Measurements from ENCODE around the gene ZNF207. TPM values are rescaled to one million over a fixed set of nuclear protein-coding genes. Genes with fewer than 3 reads are reported as not detected.
"Not testable (repeated sequence)": the region's sequence is repeated elsewhere in the genome, so short reads cannot be mapped to it uniquely, and the experiment has no call there.

Gene ZNF207
- total RNA-seq, 1 experiment from 2014 or later = 215 TPM

DNA sequence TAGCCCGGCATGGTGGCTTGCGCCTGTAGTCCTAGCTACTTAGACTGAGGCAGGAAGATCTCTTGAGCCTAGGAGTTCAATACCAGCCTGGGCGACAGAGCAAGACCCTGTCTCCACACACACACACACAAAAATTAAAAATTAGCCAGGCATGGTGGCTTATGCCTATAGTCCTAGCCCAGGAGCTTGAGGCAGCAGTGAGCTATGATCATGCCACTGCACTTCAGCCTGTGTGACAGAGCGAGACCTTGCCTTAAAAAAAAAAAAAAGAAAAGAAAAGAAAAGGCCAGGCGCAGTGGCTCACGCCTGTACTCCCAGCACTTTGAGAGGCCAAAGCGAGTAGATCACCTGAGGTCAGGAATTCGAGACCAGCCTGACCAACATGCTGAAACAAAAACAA, 31.9 kb upstream of the ZNF207 start:
- CTCF ChIA-PET = interaction anchor here (1.0 kb wide), 1 partner anchor 65 kb away, joined by 6 read pairs; no protein-coding TSS in a partner anchor
- POLR2A ChIA-PET = interaction anchor here (0.6 to 1.1 kb wide), 2 partner anchors 59 to 64 kb away, joined by 3 to 4 read pairs; no protein-coding TSS in a partner anchor
- ATAC-seq = no peak

DNA sequence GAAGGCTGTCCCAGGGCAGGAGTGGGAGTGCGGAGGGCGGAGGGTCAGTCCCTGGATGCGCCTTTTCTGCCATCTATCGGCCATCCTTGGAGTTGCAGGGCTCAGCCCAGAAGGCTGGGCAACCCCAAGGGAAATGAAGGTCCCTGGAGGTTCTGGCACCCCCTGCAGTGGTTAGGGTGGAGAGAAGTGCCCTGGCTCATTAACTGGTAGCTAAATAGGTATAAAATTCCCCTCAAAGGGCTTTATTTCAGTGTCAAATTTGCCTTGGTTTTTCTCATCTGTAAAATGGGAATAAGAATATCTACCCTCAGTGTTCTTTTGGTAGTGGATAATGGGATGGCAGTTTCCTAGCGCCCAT, 30.4 kb upstream of the ZNF207 start:
- CTCF ChIA-PET = interaction anchor here (0.7 to 1.2 kb wide), 6 partner anchors 17 to 68 kb away, joined by 3 to 6 read pairs (median 4); no protein-coding TSS in a partner anchor
- intact Hi-C loops (cut with micrococcal nuclease; ENCODE audit: unreplicated experiment) (no loop called here), in situ Hi-C loops (cut with HindIII; ENCODE audit: low pct_unique_long_range_greater_than_20kb, low sequenced_read_pairs) (no loop called here)
- Histone ChIP-seq H3K4me3 (ENCODE audit: low read depth in 2 of 2, low read length in 2 of 2) (peak overlapping the region; percentile 17 to 29; a peak in 3 of 4 replicates), H3K9me3 (ENCODE audit: control insufficient read depth, insufficient read depth, low read depth, low read length) (no peaks in the 10 kb centered on the region), H3K36me3 (ENCODE audit: control insufficient read depth, insufficient read depth, low read length) (no peaks in the 10 kb centered on the region), H3K27me3 (ENCODE audit: control insufficient read depth, insufficient read depth, low read length) (no peaks in the 10 kb centered on the region), H3K27ac (ENCODE audit: low read length) (no peak overlapping the region), H3K4me1 (ENCODE audit: control insufficient read depth, insufficient read depth, low read length) (peaks cover 8% of the 10 kb centered on the region)
- no peak for TF ChIP-seq SIN3A (IDR thresholded peaks at IDR 0.05; ENCODE audit: borderline replicate concordance, insufficient read depth, low read depth, low read length)
- TF ChIP-seq, protein P1, sequence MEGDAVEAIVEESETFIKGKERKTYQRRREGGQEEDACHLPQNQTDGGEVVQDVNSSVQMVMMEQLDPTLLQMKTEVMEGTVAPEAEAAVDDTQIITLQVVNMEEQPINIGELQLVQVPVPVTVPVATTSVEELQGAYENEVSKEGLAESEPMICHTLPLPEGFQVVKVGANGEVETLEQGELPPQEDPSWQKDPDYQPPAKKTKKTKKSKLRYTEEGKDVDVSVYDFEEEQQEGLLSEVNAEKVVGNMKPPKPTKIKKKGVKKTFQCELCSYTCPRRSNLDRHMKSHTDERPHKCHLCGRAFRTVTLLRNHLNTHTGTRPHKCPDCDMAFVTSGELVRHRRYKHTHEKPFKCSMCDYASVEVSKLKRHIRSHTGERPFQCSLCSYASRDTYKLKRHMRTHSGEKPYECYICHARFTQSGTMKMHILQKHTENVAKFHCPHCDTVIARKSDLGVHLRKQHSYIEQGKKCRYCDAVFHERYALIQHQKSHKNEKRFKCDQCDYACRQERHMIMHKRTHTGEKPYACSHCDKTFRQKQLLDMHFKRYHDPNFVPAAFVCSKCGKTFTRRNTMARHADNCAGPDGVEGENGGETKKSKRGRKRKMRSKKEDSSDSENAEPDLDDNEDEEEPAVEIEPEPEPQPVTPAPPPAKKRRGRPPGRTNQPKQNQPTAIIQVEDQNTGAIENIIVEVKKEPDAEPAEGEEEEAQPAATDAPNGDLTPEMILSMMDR (IDR thresholded peaks at IDR 0.05) = peak; percentile 98
- BruUV-seq (replicated peaks) = no TSS peak
- POLR2A ChIA-PET = no interaction called here
- peak; percentile 93 for ATAC-seq
- peak; percentile 32 for DNase-seq (ENCODE audit: low read depth, low spot score)

More for the DNA sequence above, 31.9 kb upstream of the ZNF207 start:
- Histone ChIP-seq H3K4me3 (ENCODE audit: low read depth in 2 of 2, low read length in 2 of 2) (no peak overlapping the region), H3K9me3 (ENCODE audit: control insufficient read depth, insufficient read depth, low read depth, low read length) (no peaks in the 10 kb centered on the region), H3K27ac (ENCODE audit: low read length) (no peak overlapping the region), H3K27me3 (ENCODE audit: control insufficient read depth, insufficient read depth, low read length) (no peaks in the 10 kb centered on the region), H3K36me3 (ENCODE audit: control insufficient read depth, insufficient read depth, low read length) (no peaks in the 10 kb centered on the region), H3K4me1 (ENCODE audit: control insufficient read depth, insufficient read depth, low read length) (no peaks in the 10 kb centered on the region)
- TF ChIP-seq, protein P1 (IDR thresholded peaks at IDR 0.05) = no peak
- no peak for TF ChIP-seq SIN3A (IDR thresholded peaks at IDR 0.05; ENCODE audit: borderline replicate concordance, insufficient read depth, low read depth, low read length)
- no peak for TF ChIP-seq POLR2AphosphoS5 (IDR thresholded peaks at IDR 0.05; ENCODE audit: low read depth, low read length)
- TF ChIP-seq, protein P2, sequence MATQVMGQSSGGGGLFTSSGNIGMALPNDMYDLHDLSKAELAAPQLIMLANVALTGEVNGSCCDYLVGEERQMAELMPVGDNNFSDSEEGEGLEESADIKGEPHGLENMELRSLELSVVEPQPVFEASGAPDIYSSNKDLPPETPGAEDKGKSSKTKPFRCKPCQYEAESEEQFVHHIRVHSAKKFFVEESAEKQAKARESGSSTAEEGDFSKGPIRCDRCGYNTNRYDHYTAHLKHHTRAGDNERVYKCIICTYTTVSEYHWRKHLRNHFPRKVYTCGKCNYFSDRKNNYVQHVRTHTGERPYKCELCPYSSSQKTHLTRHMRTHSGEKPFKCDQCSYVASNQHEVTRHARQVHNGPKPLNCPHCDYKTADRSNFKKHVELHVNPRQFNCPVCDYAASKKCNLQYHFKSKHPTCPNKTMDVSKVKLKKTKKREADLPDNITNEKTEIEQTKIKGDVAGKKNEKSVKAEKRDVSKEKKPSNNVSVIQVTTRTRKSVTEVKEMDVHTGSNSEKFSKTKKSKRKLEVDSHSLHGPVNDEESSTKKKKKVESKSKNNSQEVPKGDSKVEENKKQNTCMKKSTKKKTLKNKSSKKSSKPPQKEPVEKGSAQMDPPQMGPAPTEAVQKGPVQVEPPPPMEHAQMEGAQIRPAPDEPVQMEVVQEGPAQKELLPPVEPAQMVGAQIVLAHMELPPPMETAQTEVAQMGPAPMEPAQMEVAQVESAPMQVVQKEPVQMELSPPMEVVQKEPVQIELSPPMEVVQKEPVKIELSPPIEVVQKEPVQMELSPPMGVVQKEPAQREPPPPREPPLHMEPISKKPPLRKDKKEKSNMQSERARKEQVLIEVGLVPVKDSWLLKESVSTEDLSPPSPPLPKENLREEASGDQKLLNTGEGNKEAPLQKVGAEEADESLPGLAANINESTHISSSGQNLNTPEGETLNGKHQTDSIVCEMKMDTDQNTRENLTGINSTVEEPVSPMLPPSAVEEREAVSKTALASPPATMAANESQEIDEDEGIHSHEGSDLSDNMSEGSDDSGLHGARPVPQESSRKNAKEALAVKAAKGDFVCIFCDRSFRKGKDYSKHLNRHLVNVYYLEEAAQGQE (IDR thresholded peaks at IDR 0.05; ENCODE audit: insufficient read depth in 1 of 2, low read depth in 2 of 2, low read length in 1 of 2) = no peak
- no peak for TF ChIP-seq TCF7L2 (IDR thresholded peaks at IDR 0.05; ENCODE audit: low read depth, low read length)
- no TSS peak for BruUV-seq (replicated peaks)
- in situ Hi-C loops (cut with HindIII; ENCODE audit: low pct_unique_long_range_greater_than_20kb, low sequenced_read_pairs) (no loop called here), intact Hi-C loops (cut with micrococcal nuclease; ENCODE audit: unreplicated experiment) (no loop called here)
- no peak for DNase-seq (ENCODE audit: low read depth, low spot score)

GRCh38 chr17:32320080-32320479, 29.9 kb upstream of the ZNF207 start:
- H3K27ac ChIP-seq (ENCODE audit: low read length); ATAC-seq; H3K4me1 ChIP-seq (ENCODE audit: control insufficient read depth, insufficient read depth, low read length); DNase-seq (ENCODE audit: low read depth, low spot score); in situ Hi-C loops (cut with HindIII; ENCODE audit: low pct_unique_long_range_greater_than_20kb, low sequenced_read_pairs); H3K4me3 ChIP-seq (ENCODE audit: low read depth in 2 of 2, low read length in 2 of 2); H3K36me3 ChIP-seq (ENCODE audit: control insufficient read depth, insufficient read depth, low read length); intact Hi-C loops (cut with micrococcal nuclease; ENCODE audit: unreplicated experiment); POLR2A ChIA-PET; BruUV-seq (replicated peaks); H3K9me3 ChIP-seq (ENCODE audit: control insufficient read depth, insufficient read depth, low read depth, low read length); H3K27me3 ChIP-seq (ENCODE audit: control insufficient read depth, insufficient read depth, low read length): not testable (repeated sequence)
- CTCF ChIA-PET = interaction anchor here (1.2 kb wide), 1 partner anchor 67 kb away, joined by 5 read pairs; no protein-coding TSS in a partner anchor

Measured in Panc1 (cell line).